Endodermal cell (in vitro differentiated cells): ENCODE measurements around the gene S1PR3. TPM values are rescaled to one million over a fixed set of nuclear protein-coding genes. Genes with fewer than 3 reads are reported as not detected.

ENCODE experiments used
- DNase-seq: peaks from one replicate; pipeline ENCODE4 v3.0.0-alpha.2; 2017
- H3K27ac ChIP-seq: 2 replicates; pipeline ENCODE4 v1.5.1; 2013; ENCODE audit warnings: mild to moderate bottlenecking, low read depth, low read length, moderate library complexity
- H3K27me3 ChIP-seq: 2 replicates; pipeline ENCODE4 v1.6.1; 2013; ENCODE audit warnings: mild to moderate bottlenecking, low read length, moderate library complexity; ENCODE audit not compliant: insufficient read depth, control insufficient read depth, poor library complexity, severe bottlenecking
- H3K36me3 ChIP-seq: 2 replicates; pipeline ENCODE4 v1.7.0; 2013; ENCODE audit warnings: mild to moderate bottlenecking, low read length, moderate library complexity; ENCODE audit not compliant: control insufficient read depth, insufficient read depth
- H3K4me1 ChIP-seq: one replicate; pipeline ENCODE4 v1.7.0; 2013; ENCODE audit warnings: low read length; ENCODE audit not compliant: control insufficient read depth, insufficient read depth
- H3K4me3 ChIP-seq: 2 replicates; pipeline ENCODE4 v1.5.1; 2013; ENCODE audit warnings: mild to moderate bottlenecking, low read length, moderate library complexity
- H3K9ac ChIP-seq: 2 replicates; pipeline ENCODE4 v1.6.1; 2013; ENCODE audit warnings: mild to moderate bottlenecking, low read length, moderate library complexity; ENCODE audit not compliant: poor library complexity, severe bottlenecking; ENCODE audit errors: extremely low read depth
- H3K9me3 ChIP-seq: 2 replicates; pipeline ENCODE4 v1.6.1; 2013; ENCODE audit warnings: mild to moderate bottlenecking, low read length, moderate library complexity; ENCODE audit not compliant: control insufficient read depth
- H3K27ac Mint-ChIP-seq: 2 replicates; pipeline ENCODE4 v1.8.0; 2020; ENCODE audit warnings: mixed read lengths
- H3K27me3 Mint-ChIP-seq: 2 replicates; pipeline ENCODE4 v1.8.0; 2021; ENCODE audit warnings: mild to moderate bottlenecking, mixed read lengths; ENCODE audit not compliant: insufficient read depth
- H3K36me3 Mint-ChIP-seq: 2 replicates; pipeline ENCODE4 v1.8.0; 2020; ENCODE audit warnings: low read depth, mixed read lengths
- H3K4me1 Mint-ChIP-seq: 2 replicates; pipeline ENCODE4 v1.8.0; 2020; ENCODE audit warnings: mixed read lengths
- H3K4me3 Mint-ChIP-seq: 2 replicates; pipeline ENCODE4 v1.8.0; 2020; ENCODE audit warnings: mild to moderate bottlenecking, moderate library complexity, mixed read lengths
- H3K9me3 Mint-ChIP-seq: 2 replicates; pipeline ENCODE4 v1.8.0; 2020; ENCODE audit warnings: mild to moderate bottlenecking, mixed read lengths
- WGBS, 2 experiments: methylation state at CpG; one replicate each; pipeline versions ENCODE4 v1.1.5 to v1.1.7; 2013; ENCODE audit warnings: missing lambda C conversion rate in 2 of 2, mixed read lengths in 1 of 2; ENCODE audit not compliant: insufficient coverage in 1 of 2, insufficient read length in 1 of 2; 5-methylcytosine and 5-hydroxymethylcytosine counted together
- total RNA-seq, 2 donors: library from RNA; stranded (reverse); fragmentation: NEBNext Ultra II Directional in 1 of 2; extraction: Animal tissue kit (Norgen Biotek cat#: 25700) in 1 of 2; gene quantifications; 2 replicates in 1 of 2; 3 replicates in 1 of 2; pipeline ENCODE4 v1.2.1, GENCODE V29; 2021
- TF ChIP-seq, protein P1 (sequence below): fragments of 200-600 bp; sonication (generic); conservative IDR thresholded peaks from 2 replicates; pipeline ENCODE4 v1.5.0; 2021; ENCODE audit warnings: antibody characterized with exemption, mild to moderate bottlenecking

S1PR3 gene
- total RNA-seq, 2 donors from 2014 or later: 53.6 to 95.2 TPM

DNA sequence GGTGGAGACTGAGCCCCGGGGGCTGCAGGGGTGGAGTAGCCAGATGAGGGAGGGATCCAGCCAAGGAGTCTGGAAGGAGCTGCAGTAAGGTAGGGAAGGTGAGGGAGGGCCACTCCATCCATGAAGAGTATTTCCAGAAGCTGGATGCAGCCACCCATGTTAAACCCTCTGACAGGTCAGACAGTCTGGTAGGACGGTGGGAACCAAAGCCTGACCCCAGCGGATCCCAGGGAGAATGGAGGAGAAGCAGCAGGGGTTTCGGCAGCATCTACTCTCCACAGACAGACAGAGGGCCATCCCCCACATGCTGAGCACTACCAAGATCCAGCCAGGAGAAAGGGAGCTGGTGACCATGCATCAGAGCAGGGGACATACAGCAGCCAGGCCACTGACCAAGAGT lies 22.5 kb upstream of the S1PR3 start:
- no peak overlapping the region for H3K4me3 ChIP-seq
- H3K27ac Mint-ChIP-seq: no peak overlapping the region
- peaks cover 35% of the 10 kb centered on the region for H3K4me1 Mint-ChIP-seq
- H3K4me3 Mint-ChIP-seq: no peak overlapping the region
- H3K9me3 ChIP-seq: no peaks in the 10 kb centered on the region
- no peaks in the 10 kb centered on the region for H3K36me3 Mint-ChIP-seq
- TF ChIP-seq, protein P1, sequence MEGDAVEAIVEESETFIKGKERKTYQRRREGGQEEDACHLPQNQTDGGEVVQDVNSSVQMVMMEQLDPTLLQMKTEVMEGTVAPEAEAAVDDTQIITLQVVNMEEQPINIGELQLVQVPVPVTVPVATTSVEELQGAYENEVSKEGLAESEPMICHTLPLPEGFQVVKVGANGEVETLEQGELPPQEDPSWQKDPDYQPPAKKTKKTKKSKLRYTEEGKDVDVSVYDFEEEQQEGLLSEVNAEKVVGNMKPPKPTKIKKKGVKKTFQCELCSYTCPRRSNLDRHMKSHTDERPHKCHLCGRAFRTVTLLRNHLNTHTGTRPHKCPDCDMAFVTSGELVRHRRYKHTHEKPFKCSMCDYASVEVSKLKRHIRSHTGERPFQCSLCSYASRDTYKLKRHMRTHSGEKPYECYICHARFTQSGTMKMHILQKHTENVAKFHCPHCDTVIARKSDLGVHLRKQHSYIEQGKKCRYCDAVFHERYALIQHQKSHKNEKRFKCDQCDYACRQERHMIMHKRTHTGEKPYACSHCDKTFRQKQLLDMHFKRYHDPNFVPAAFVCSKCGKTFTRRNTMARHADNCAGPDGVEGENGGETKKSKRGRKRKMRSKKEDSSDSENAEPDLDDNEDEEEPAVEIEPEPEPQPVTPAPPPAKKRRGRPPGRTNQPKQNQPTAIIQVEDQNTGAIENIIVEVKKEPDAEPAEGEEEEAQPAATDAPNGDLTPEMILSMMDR: no peak
- DNase-seq: no peak
- H3K4me1 ChIP-seq: peaks cover 5% of the 10 kb centered on the region
- no peaks in the 10 kb centered on the region for H3K27me3 ChIP-seq
- WGBS, 2 experiments: 91% methylated on average over 4 of the region's 4 CpGs; no CpG with 5 or more reads in 1 of the 2 experiments
- no peaks in the 10 kb centered on the region for H3K27me3 Mint-ChIP-seq
- H3K36me3 ChIP-seq: no peaks in the 10 kb centered on the region
- no peaks in the 10 kb centered on the region for H3K9me3 Mint-ChIP-seq
- no peak overlapping the region for H3K27ac ChIP-seq
- no peak overlapping the region for H3K9ac ChIP-seq

DNA sequence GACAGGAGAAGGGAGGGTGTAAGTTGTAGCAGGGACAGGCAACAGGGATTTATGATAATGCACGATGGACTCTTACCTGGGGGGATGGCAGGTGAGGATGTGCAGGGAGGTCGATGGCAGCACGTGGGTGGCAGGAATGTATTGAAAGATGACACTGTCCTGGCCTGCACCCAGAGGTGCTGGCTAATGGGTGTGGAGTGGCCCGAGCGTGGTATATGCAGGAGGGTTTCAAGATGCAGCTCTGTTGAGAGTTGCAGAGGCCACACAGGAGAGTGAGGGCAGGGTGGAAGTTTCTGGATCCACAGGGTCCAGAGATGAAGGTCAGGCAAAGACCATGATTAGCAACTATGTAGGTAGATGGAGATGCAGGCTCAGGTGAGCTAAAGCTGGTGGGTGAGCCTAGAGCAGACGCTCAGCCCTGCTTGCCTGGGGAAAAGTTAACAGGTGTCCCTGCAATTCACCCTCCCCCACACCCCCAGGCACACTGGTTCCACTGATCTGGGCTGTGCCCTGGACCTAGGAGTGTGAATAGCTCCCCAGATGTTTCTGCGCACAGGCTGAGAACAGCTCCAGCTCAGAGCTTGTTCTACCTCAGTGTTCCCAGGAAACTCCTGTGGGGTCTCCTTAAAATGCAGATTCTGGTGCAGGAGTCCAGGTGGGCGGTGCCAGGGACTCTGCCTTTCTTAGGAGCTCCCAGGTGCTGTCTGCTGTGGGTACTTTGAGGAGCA lies 21.5 kb upstream of the S1PR3 start:
- no peaks in the 10 kb centered on the region for H3K9me3 Mint-ChIP-seq
- no peak overlapping the region for H3K27ac ChIP-seq
- DNase-seq: no peak
- H3K27ac Mint-ChIP-seq: no peak overlapping the region
- H3K9me3 ChIP-seq: no peaks in the 10 kb centered on the region
- H3K36me3 ChIP-seq: no peaks in the 10 kb centered on the region
- no peaks in the 10 kb centered on the region for H3K27me3 Mint-ChIP-seq
- H3K4me3 Mint-ChIP-seq: no peak overlapping the region
- no peak overlapping the region for H3K9ac ChIP-seq
- H3K4me1 Mint-ChIP-seq: peaks cover 31% of the 10 kb centered on the region
- H3K27me3 ChIP-seq: no peaks in the 10 kb centered on the region
- H3K36me3 Mint-ChIP-seq: no peaks in the 10 kb centered on the region
- H3K4me3 ChIP-seq: no peak overlapping the region
- TF ChIP-seq, protein P1: no peak
- 88 to 96% methylated on average over 5 to 8 of the region's 8 CpGs for WGBS, 2 experiments
- H3K4me1 ChIP-seq: peaks cover 5% of the 10 kb centered on the region

DNA sequence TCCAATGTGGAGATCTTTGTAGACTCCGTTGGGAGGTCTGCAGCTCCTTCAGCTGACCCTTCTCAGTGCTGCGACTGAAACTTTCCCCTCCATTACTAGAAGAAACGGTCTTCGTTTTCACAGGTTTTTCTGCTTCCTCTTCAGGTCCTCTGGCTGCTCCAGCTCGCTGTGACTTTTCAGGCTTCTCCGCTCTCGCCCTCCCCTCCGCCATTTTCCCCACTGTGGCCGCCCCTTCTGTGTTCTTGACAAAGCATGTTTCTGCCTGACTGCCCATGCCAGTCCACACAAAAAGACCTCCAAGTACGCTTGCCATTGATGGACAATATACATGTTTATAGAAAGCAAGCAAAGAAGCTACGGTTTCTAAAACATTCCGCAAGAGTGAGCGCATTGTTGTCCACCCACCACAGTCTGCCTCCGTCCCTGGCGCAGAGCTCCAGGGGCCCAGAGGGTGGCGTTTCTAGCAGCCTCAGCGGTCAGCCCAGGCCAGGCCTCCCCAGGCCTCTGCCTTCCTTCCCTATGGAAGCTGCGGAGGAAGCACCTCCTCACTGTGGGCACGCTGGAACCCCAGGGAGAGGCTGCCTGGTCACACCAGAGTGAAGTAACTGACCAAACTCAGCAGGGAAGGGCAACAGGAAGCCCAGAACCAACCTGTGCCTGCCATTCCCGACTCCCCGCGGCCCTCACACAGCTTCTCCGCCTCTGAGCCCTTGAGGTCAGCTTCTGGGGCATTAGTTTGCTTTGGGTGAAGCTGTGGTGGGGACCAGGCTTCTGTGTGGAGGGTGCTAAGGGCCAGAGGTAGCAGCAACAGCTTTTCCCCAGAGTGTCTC lies 19.9 kb upstream of the S1PR3 start:
- DNase-seq: peak; percentile 55
- Mint-ChIP-seq H3K4me3 (no peak overlapping the region), H3K4me1 (peaks cover 26% of the 10 kb centered on the region), H3K9me3 (no peaks in the 10 kb centered on the region), H3K36me3 (no peaks in the 10 kb centered on the region), H3K27ac (peak overlapping the region; percentile 54), H3K27me3 (no peaks in the 10 kb centered on the region)
- Histone ChIP-seq H3K9me3 (no peaks in the 10 kb centered on the region), H3K4me3 (no peak overlapping the region), H3K27ac (no peak overlapping the region), H3K36me3 (no peaks in the 10 kb centered on the region), H3K9ac (no peak overlapping the region), H3K27me3 (no peaks in the 10 kb centered on the region), H3K4me1 (peaks cover 5% of the 10 kb centered on the region)
- TF ChIP-seq, protein P1: peak; percentile 31
- 84 to 90% methylated on average over 14 to 23 of the region's 23 CpGs for WGBS, 2 experiments
